A673 (cell line): ENCODE measurements around the gene KCNG1. TPM values are rescaled to one million over a fixed set of nuclear protein-coding genes. Genes with fewer than 3 reads are reported as not detected.
"Not testable (repeated sequence)": the region's sequence is repeated elsewhere in the genome, so short reads cannot be mapped to it uniquely, and the experiment has no call there.

ENCODE experiments used
- BruUV-seq: library from RNA; stranded (reverse); fragments of 400-500 nt; replicated peaks from 2 replicates; lab custom pipeline; 2021; lab: Mats Ljungman, UMichigan
- CTCF ChIA-PET: fragments of 300-600 bp; sonication (Branson Sonifier 250); formaldehyde crosslinking; loops from one replicate; lab custom pipeline; 2022; ENCODE audit warnings: antibody characterized with exemption; lab: Charles Lee
- POLR2A ChIA-PET: fragments of 300-600 bp; sonication (Branson Sonifier 250); formaldehyde crosslinking; loops from one replicate; lab custom pipeline; 2022; ENCODE audit warnings: antibody characterized with exemption; ENCODE audit not compliant: low non-redundant PET; lab: Charles Lee
- DNase-seq: peaks from one replicate; pipeline ENCODE4 v3.0.0-alpha.2; 2015; ENCODE audit warnings: low spot score
- H3K27ac ChIP-seq: fragments of 200-600 bp; sonication (generic); 2 replicates; pipeline ENCODE4 v1.5.1; 2016; ENCODE audit warnings: mixed run types, low read depth, mild to moderate bottlenecking, mixed read lengths, antibody characterized with exemption, low read length; ENCODE audit not compliant: poor library complexity, severe bottlenecking
- H3K27me3 ChIP-seq: fragments of 200-600 bp; sonication (generic); replicated peaks from 2 replicates; pipeline ENCODE4 v1.6.1; 2017; ENCODE audit warnings: mixed run types, low read depth, mild to moderate bottlenecking, mixed read lengths, antibody characterized with exemption, low read length; ENCODE audit not compliant: insufficient read depth, poor library complexity
- H3K36me3 ChIP-seq: fragments of 200-600 bp; sonication (generic); 2 replicates; pipeline ENCODE4 v1.6.1; 2016; ENCODE audit warnings: mixed run types, mild to moderate bottlenecking, mixed read lengths, antibody characterized with exemption, low read length; ENCODE audit not compliant: insufficient read depth, poor library complexity, severe bottlenecking
- H3K4me1 ChIP-seq: fragments of 200-600 bp; sonication (generic); 2 replicates; pipeline ENCODE4 v1.6.1; 2017; ENCODE audit warnings: mixed run types, mild to moderate bottlenecking, mixed read lengths, antibody characterized with exemption, low read length; ENCODE audit not compliant: insufficient read depth, poor library complexity, severe bottlenecking
- H3K4me3 ChIP-seq: fragments of 200-600 bp; sonication (generic); 2 replicates; pipeline ENCODE4 v1.5.1; 2016; ENCODE audit warnings: low read depth, mixed run types, mild to moderate bottlenecking, mixed read lengths, low read length; ENCODE audit not compliant: poor library complexity, severe bottlenecking
- H3K9me3 ChIP-seq: fragments of 200-600 bp; sonication (generic); 2 replicates; pipeline ENCODE4 v1.6.1; 2016; ENCODE audit warnings: mixed run types, low read depth, mild to moderate bottlenecking, mixed read lengths, antibody characterized with exemption, low read length; ENCODE audit not compliant: poor library complexity, severe bottlenecking
- CTCF ChIP-seq: fragments of 300-800, 200-600 bp; sonication (generic); conservative IDR thresholded peaks from 2 replicates; pipeline ENCODE4 v1.5.1; 2017; ENCODE audit warnings: low read depth, mild to moderate bottlenecking, antibody characterized with exemption, low read length, moderate library complexity, mixed read lengths
- EZH2 ChIP-seq: fragments of 200-600 bp; sonication (generic); IDR thresholded peaks from 2 replicates; pipeline ENCODE4 v1.6.1; 2017; ENCODE audit warnings: borderline replicate concordance, low read depth, mild to moderate bottlenecking, mixed read lengths, antibody characterized with exemption, low read length; ENCODE audit not compliant: poor library complexity, severe bottlenecking
- intact Hi-C: fragments of 100-400 bp; cut with micrococcal nuclease; formaldehyde crosslinking; loops from one replicate; pipeline ENCODE4 v1.10.0; 2022; ENCODE audit not compliant: unreplicated experiment
- total RNA-seq: library from RNA; stranded (reverse); gene quantifications from 2 replicates; pipeline ENCODE4 v1.2.3, GENCODE V29; 2021

The KCNG1 gene
- total RNA-seq, 1 experiment from 2014 or later: 19.6 TPM

- ChIA-PET POLR2A (no interaction called here), CTCF (no interaction called here)
- Histone ChIP-seq H3K36me3 (no peaks in the 10 kb centered on the region), H3K9me3 (no peaks in the 10 kb centered on the region), H3K27ac (no peak overlapping the region), H3K4me3 (no peak overlapping the region), H3K4me1 (no peaks in the 10 kb centered on the region), H3K27me3 (peaks cover 22% of the 10 kb centered on the region)
- no peak for DNase-seq
- intact Hi-C loops: no loop called here
- BruUV-seq: no TSS peak
- TF ChIP-seq CTCF (no peak), EZH2 (no peak)
These were observed 31.3 kb upstream of the KCNG1 start for GRCh38 chr20:51054233-51054632.

DNA sequence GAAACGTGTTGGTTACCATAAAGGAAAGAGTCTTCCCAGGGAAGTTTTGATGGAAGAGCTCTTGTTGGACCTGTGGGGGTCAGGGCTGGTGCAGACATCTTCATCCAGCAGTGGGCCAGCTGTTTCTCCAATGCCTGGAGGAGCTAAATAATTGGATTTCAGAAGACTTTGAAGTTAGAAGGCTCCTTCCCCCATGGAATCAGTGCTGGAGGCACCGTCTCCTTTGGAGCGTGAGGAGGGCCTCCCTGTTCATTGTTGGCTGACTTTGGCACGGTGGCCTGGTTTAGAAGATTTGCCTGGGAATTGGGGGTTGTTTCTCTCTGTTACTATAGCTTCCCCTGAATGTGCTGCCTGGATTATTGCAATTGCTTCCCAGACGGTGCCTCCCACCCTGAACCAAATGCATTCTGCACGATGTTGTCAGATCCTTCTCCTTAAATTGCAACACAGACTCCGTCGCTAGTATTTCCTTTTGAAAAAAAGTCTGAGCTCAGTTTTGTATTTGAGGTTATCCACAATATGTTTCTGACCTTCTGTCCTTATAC lies 27.7 kb upstream of the KCNG1 start:
- intact Hi-C loops: no loop called here
- Histone ChIP-seq H3K36me3 (no peaks in the 10 kb centered on the region), H3K4me1 (no peaks in the 10 kb centered on the region), H3K27me3 (peaks cover 9% of the 10 kb centered on the region), H3K27ac (no peak overlapping the region), H3K4me3 (no peak overlapping the region), H3K9me3 (no peaks in the 10 kb centered on the region)
- DNase-seq: no peak
- BruUV-seq: no TSS peak
- POLR2A ChIA-PET: no interaction called here
- CTCF ChIA-PET: interaction anchor here (1.1 kb wide), 1 partner anchor 57 kb away, joined by 3 read pairs; no protein-coding TSS in a partner anchor
- no peak for TF ChIP-seq EZH2
- no peak for TF ChIP-seq CTCF

DNA sequence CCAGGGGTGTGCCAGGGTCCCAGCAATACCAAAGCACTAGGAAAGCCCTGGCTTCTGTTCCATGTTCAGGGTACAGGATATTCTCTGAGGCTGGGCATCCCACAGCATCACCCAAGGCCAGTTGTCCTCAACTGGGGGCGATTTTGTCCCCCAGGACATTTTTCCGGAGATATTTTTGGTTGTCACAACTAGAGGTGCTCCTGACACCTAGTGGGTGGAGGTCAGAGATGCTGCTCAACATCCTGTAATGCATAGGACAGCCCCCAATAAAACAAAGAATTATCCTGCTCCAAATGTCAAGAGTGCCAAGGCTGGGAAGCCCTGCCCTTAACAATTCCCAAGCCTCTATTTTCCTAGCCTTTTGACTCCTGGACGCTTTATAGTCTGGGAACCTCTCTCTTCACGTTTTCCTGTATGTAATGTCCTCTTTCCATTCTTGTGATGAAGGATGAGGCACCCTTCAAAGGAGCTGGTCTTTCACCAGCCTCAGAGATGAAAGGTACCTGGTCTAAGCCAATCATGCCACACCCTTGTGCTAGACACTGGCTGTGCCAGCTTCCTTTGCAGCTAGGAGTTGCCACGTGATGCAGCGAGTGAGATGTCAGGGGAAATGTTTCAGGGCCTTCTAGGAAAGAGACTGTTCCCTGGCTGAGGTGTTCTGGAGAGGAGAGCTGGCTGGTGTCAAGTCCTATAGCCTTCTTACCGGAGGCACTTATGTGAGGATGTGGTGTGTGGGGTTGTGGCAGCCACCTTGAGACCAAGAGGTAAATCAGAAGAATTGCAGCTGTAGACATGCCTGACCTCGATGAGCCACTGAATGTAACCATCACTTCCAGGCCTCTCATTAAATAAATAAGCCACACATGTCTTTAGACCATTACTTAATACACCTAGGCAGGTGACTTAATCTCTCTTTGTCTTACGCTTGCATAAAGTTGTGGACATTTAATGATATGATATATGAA lies 23.4 kb upstream of the KCNG1 start:
- Histone ChIP-seq H3K36me3 (no peaks in the 10 kb centered on the region), H3K4me1 (no peaks in the 10 kb centered on the region), H3K9me3 (no peaks in the 10 kb centered on the region), H3K4me3 (no peak overlapping the region), H3K27me3 (no peaks in the 10 kb centered on the region), H3K27ac (no peak overlapping the region)
- POLR2A ChIA-PET: no interaction called here
- intact Hi-C loops: no loop called here
- BruUV-seq: no TSS peak
- CTCF ChIA-PET: no interaction called here
- TF ChIP-seq CTCF (no peak; the same call in 1 of the 2 replicates), EZH2 (no peak)
- no peak for DNase-seq

- BruUV-seq, H3K36me3 ChIP-seq, H3K27me3 ChIP-seq, H3K4me1 ChIP-seq, H3K4me3 ChIP-seq, DNase-seq, CTCF ChIA-PET, intact Hi-C loops, H3K27ac ChIP-seq, H3K9me3 ChIP-seq: not testable (repeated sequence)
- POLR2A ChIA-PET: interaction anchor here (0.6 kb wide), 1 partner anchor 144 kb away, joined by 3 read pairs; no protein-coding TSS in a partner anchor
These were observed 22.6 kb upstream of the KCNG1 start for GRCh38 chr20:51045492-51045891.
